Endothelial cell (in vitro differentiated cells): ENCODE measurements around the gene CNOT8. TPM values are rescaled to one million over a fixed set of nuclear protein-coding genes. Genes with fewer than 3 reads are reported as not detected.

ENCODE experiments used
- DNase-seq: peaks from one replicate; pipeline ENCODE4 v3.0.0; 2021; ENCODE audit warnings: low spot score
- H3K27ac Mint-ChIP-seq: one replicate; pipeline ENCODE4 v1.8.0; 2021; ENCODE audit warnings: mixed read lengths, inconsistent platforms; ENCODE audit not compliant: unreplicated experiment
- H3K27me3 Mint-ChIP-seq: one replicate; pipeline ENCODE4 v1.8.0; 2021; ENCODE audit warnings: mild to moderate bottlenecking, moderate library complexity, mixed read lengths, inconsistent platforms; ENCODE audit not compliant: unreplicated experiment
- H3K36me3 Mint-ChIP-seq: one replicate; pipeline ENCODE4 v1.8.0; 2021; ENCODE audit warnings: mild to moderate bottlenecking, low read depth, mixed read lengths, inconsistent platforms; ENCODE audit not compliant: unreplicated experiment
- H3K4me1 Mint-ChIP-seq: one replicate; pipeline ENCODE4 v1.8.0; 2021; ENCODE audit warnings: mild to moderate bottlenecking, mixed read lengths, inconsistent platforms; ENCODE audit not compliant: unreplicated experiment
- H3K4me3 Mint-ChIP-seq: one replicate; pipeline ENCODE4 v1.8.0; 2021; ENCODE audit warnings: mild to moderate bottlenecking, mixed read lengths, inconsistent platforms; ENCODE audit not compliant: unreplicated experiment
- H3K9me3 Mint-ChIP-seq: one replicate; pipeline ENCODE4 v1.8.0; 2021; ENCODE audit warnings: mixed read lengths, inconsistent platforms; ENCODE audit not compliant: unreplicated experiment
- microRNA-seq: library from miRNA; unstranded; fragments of <30 nt; microRNA quantifications from one replicate; pipeline ENCODE4, GENCODE V29; 2020; ENCODE audit not compliant: unreplicated experiment
- total RNA-seq: library from RNA; stranded (reverse); fragmentation: NEBNext Ultra II Directional; extraction: Animal tissue kit (Norgen Biotek cat#: 25700); gene quantifications from one replicate; pipeline ENCODE4 v1.2.1, GENCODE V29; 2021; ENCODE audit not compliant: unreplicated experiment
- TF ChIP-seq, protein P1 (sequence below): fragments of 200-600 bp; sonication (generic); IDR thresholded peaks from one replicate; pipeline ENCODE4 v1.5.0; 2021; ENCODE audit warnings: antibody characterized with exemption; ENCODE audit not compliant: unreplicated experiment

Gene CNOT8
- total RNA-seq, 1 donor from 2014 or later = 65.6 TPM

DNA sequence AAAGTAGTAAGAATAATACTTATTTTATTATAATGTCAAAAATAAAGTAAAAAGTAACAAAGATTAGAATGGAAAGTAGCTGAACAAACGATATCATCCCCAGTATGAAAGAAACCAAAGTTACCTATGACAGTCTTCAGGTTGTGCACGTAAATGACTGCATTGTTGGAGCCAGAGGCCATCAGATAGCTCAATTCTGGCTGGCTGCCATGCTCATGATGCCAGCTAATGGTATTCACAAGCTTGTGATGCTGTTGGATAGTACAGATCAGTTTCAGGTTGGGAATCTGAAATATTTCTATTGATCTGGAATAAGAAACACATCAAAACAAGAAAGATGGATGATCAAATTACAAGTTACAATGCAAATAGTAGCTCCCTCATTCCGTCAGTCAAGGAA is 58.4 kb downstream of the CNOT8 start:
- DNase-seq = no peak
- TF ChIP-seq, protein P1, sequence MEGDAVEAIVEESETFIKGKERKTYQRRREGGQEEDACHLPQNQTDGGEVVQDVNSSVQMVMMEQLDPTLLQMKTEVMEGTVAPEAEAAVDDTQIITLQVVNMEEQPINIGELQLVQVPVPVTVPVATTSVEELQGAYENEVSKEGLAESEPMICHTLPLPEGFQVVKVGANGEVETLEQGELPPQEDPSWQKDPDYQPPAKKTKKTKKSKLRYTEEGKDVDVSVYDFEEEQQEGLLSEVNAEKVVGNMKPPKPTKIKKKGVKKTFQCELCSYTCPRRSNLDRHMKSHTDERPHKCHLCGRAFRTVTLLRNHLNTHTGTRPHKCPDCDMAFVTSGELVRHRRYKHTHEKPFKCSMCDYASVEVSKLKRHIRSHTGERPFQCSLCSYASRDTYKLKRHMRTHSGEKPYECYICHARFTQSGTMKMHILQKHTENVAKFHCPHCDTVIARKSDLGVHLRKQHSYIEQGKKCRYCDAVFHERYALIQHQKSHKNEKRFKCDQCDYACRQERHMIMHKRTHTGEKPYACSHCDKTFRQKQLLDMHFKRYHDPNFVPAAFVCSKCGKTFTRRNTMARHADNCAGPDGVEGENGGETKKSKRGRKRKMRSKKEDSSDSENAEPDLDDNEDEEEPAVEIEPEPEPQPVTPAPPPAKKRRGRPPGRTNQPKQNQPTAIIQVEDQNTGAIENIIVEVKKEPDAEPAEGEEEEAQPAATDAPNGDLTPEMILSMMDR = no peak
- Mint-ChIP-seq H3K4me3 (peak overlapping the region; percentile 38), H3K27me3 (no peaks in the 10 kb centered on the region), H3K4me1 (no peaks in the 10 kb centered on the region), H3K27ac (no peak overlapping the region), H3K9me3 (no peaks in the 10 kb centered on the region), H3K36me3 (peaks cover 9% of the 10 kb centered on the region)

DNA sequence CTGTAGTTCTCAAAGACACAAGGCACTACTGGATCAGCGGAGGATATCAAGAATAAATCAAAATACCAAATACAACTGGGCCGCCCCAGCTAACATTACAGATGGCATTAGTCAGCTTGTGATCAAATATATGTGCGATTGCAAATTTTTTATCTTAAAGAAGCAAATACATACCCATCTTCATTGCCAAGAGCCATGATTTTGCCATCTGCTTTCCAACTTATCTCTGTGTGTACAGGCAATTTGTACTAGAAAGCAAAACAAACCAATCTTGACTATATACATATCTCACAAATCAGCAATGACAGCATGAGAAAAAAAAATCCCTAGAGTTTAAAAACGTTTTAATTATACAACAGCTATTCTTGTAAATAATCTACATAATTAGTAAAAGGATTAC is 59.3 kb downstream of the CNOT8 start:
- TF ChIP-seq, protein P1 = no peak
- Mint-ChIP-seq H3K27me3 (no peaks in the 10 kb centered on the region), H3K36me3 (peaks cover 5% of the 10 kb centered on the region), H3K27ac (no peak overlapping the region), H3K9me3 (no peaks in the 10 kb centered on the region), H3K4me1 (no peaks in the 10 kb centered on the region), H3K4me3 (no peak overlapping the region)
- no peak for DNase-seq

DNA sequence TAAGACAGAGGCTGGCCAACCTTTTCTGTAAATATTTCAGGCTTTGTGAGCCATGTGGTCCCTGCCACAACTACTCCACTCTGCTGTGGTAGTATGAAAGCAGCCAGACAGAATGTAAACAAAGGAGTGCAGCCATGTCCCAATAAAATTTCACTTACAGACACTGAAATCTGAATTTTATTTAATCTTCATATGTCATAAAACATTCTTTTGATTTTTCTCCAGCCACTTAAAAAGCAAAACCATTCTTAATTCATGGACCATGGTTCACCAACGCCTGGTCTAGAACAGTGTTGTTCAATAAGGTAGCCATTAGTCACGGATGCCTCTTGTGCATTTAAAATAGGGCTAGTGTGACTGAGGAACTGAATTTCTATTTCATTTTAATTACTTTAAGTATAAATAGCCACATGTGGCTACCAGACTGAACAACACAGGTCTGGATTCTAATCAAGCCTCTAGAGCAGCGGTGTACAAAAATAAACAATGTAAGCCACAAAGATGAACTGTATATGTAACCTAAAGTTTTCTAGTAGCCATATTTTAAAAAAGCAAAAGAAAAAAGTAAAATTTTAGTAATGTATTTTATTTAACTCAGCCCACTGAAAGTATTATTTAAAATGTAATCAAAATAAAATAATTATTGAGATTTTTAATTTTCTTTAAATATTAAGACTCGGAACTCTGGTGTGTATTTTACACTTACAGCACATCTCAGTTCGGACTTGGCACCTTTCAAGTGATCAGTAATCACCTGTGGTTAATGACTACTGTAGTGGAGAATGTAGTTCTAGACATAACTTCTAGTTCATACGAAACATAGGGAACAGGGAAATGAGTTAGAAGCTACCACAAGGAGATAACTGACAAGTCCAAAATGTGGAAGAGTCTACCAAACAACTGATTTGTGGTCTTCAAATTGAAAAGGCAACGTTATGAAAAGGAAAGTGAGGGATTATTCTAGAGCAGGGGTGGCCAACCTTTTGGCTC is 65.3 kb downstream of the CNOT8 start:
- H3K4me1 Mint-ChIP-seq = no peaks in the 10 kb centered on the region
- TF ChIP-seq, protein P1 = no peak
- H3K27me3 Mint-ChIP-seq = no peaks in the 10 kb centered on the region
- H3K36me3 Mint-ChIP-seq = peaks cover 25% of the 10 kb centered on the region
- H3K9me3 Mint-ChIP-seq = no peaks in the 10 kb centered on the region
- no peak for DNase-seq
- H3K27ac Mint-ChIP-seq = no peak overlapping the region
- H3K4me3 Mint-ChIP-seq = no peak overlapping the region

Small RNA genes within 50 kb of the gene (microRNA-seq; reads per million reads assigned to microRNA genes)
- gene MIR378H = not detected

Other genes with a start within 250 kb of the CNOT8 start
- 198 TPM for gene LARP1, start 103.2 kb upstream of the CNOT8 start, total RNA-seq
- gene FAXDC2, start 8.0 kb upstream of the CNOT8 start, total RNA-seq = 9.3 TPM
- 16.9 TPM for gene GEMIN5, start 79.6 kb downstream of the CNOT8 start, total RNA-seq
- gene MRPL22, start 82.4 kb downstream of the CNOT8 start, total RNA-seq = 63.6 TPM
- 0.54 TPM for gene KIF4B, start 155.1 kb downstream of the CNOT8 start, total RNA-seq